Ishikawa (cell line): ENCODE measurements around the gene LRBA.

Source experiments
- CEBPB ChIP-seq: IDR thresholded peaks from 2 replicates; pipeline ENCODE4 v1.6.1; 2012
- CREB1 ChIP-seq: IDR thresholded peaks from 2 replicates; pipeline ENCODE4 v1.6.1; 2012; ENCODE audit warnings: low read depth
- EGR1 ChIP-seq: IDR thresholded peaks from 2 replicates; pipeline ENCODE4 v1.6.1; 2012
- EP300 ChIP-seq: IDR thresholded peaks from 2 replicates; pipeline ENCODE4 v1.6.1; 2012; ENCODE audit warnings: borderline replicate concordance
- FOXM1 ChIP-seq: IDR thresholded peaks from 2 replicates; pipeline ENCODE4 v1.6.1; 2012; ENCODE audit warnings: low read depth, borderline replicate concordance
- NFIC ChIP-seq: IDR thresholded peaks from 2 replicates; pipeline ENCODE4 v1.6.1; 2012
- RAD21 ChIP-seq: IDR thresholded peaks from 2 replicates; pipeline ENCODE4 v1.6.1; 2012; ENCODE audit warnings: low read depth
- REST ChIP-seq: IDR thresholded peaks from 2 replicates; pipeline ENCODE4 v1.6.1; 2012; ENCODE audit warnings: low read depth, mild to moderate bottlenecking
- TAF1 ChIP-seq: IDR thresholded peaks from 2 replicates; pipeline ENCODE4 v1.6.1; 2012; ENCODE audit warnings: low read depth, mild to moderate bottlenecking
- TCF12 ChIP-seq: IDR thresholded peaks from 2 replicates; pipeline ENCODE4 v1.6.1; 2012; ENCODE audit warnings: low read depth
- TEAD4 ChIP-seq: IDR thresholded peaks from 2 replicates; pipeline ENCODE4 v1.6.1; 2012
- USF1 ChIP-seq: IDR thresholded peaks from 2 replicates; pipeline ENCODE4 v1.6.1; 2012
- YY1 ChIP-seq: IDR thresholded peaks from 2 replicates; pipeline ENCODE4 v1.6.1; 2012; ENCODE audit warnings: low read depth
- ZBTB7A ChIP-seq: IDR thresholded peaks from 2 replicates; pipeline ENCODE4 v1.6.1; 2012; ENCODE audit warnings: low read depth
- TF ChIP-seq, protein P1 (sequence below): IDR thresholded peaks from 2 replicates; pipeline ENCODE4 v1.6.1; 2012

The LRBA gene

GRCh38 chr4:150679765-150680343 lies 335.2 kb downstream of the LRBA start:
- TF ChIP-seq EP300 = no peak
- TF ChIP-seq TEAD4 = no peak
- no peak for TF ChIP-seq RAD21
- no peak for TF ChIP-seq FOXM1
- TF ChIP-seq TCF12 = no peak
- TF ChIP-seq TAF1 = no peak
- TF ChIP-seq, protein P1, sequence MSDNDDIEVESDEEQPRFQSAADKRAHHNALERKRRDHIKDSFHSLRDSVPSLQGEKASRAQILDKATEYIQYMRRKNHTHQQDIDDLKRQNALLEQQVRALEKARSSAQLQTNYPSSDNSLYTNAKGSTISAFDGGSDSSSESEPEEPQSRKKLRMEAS = no peak
- TF ChIP-seq REST = no peak
- TF ChIP-seq EGR1 = no peak
- TF ChIP-seq USF1 = no peak
- no peak for TF ChIP-seq ZBTB7A
- no peak for TF ChIP-seq CEBPB
- no peak for TF ChIP-seq NFIC
- no peak for TF ChIP-seq CREB1
- no peak for TF ChIP-seq YY1

DNA sequence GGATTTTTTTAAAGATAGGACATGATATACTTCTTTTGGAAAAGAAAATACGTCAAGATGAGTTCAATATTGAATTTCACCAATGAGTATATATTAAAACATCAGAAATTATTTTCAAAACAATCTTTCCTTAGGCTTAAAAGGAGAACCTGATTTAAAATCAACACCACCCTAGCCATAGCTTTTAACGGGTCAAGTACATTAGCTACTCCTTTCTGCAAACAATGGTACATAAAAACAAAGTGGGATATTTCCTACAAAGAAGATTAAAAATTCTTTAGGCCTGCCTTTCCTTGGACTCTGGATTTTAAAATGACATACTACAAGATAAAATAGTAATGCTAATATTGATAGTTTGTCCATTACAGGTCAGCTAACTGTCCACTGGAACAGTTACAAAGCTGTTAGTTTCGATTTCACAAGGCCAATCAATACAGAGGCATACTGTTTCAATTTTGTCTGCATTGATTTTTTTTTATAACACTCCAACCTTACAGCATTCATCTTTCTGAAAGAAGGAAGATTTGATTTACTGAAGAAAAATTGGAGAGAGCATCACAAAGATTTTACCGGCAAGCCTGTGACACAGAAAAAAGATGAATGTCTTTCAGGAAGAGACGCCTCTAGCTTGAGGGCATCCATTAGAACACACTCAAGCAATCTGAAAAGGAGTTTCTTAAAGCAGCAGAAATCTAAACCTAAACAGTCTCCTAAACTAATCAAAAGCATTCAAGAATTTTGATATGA lies 335.9 kb downstream of the LRBA start:
- TF ChIP-seq FOXM1 (no peak), USF1 (no peak), TEAD4 (no peak), EP300 (no peak), NFIC (no peak), CEBPB (no peak), YY1 (no peak), TCF12 (no peak), EGR1 (no peak), TAF1 (no peak), CREB1 (no peak), ZBTB7A (no peak), REST (no peak), RAD21 (no peak)
- TF ChIP-seq, protein P1 = no peak

GRCh38 chr4:150673793-150674192 lies 341.3 kb downstream of the LRBA start:
- TF ChIP-seq RAD21 (no peak), YY1 (no peak), REST (no peak), EP300 (no peak), ZBTB7A (no peak), USF1 (no peak), TEAD4 (no peak), CREB1 (no peak), TCF12 (no peak), EGR1 (no peak), NFIC (no peak)

DNA sequence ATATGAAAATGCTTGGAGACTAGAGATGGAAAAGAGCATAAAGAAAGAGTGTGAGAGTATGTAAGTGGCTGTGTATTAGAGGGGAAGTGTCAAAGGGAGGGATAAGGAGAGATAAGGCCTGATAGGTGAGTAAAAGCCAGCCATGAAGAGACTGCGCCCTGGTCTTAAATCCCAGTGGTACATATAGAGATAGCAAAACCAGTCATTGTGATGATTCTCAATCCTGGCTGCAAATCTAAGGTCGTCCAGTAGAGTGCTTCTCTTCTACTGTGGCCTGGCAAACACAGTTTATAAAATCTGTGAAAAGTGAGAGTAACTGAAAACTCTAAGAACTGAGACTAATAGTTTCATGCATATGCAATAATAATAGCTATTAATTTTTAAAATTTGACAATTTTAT lies 346.3 kb downstream of the LRBA start:
- no peak for TF ChIP-seq NFIC
- TF ChIP-seq EGR1 = no peak
- no peak for TF ChIP-seq FOXM1
